Measurements from ENCODE around the gene LARGE1. TPM values are rescaled to one million over a fixed set of nuclear protein-coding genes. Genes with fewer than 3 reads are reported as not detected.

Gene LARGE1
- total RNA-seq, 1 donor from 2014 or later = 81.6 TPM

- no peak for DNase-seq (ENCODE audit: low spot score)
Measured at GRCh38 chr22:33431300-33431699, 489.0 kb downstream of the LARGE1 start.

- no peak for DNase-seq (ENCODE audit: low spot score)
Measured at GRCh38 chr22:33429281-33429680, 491.0 kb downstream of the LARGE1 start.

GRCh38 chr22:33427461-33427860 lies 492.8 kb downstream of the LARGE1 start:
- no peak for DNase-seq (ENCODE audit: low spot score)

- DNase-seq (ENCODE audit: low spot score) = no peak
Measured at GRCh38 chr22:33426451-33426850, 493.8 kb downstream of the LARGE1 start.

GRCh38 chr22:33421859-33422258 lies 498.4 kb downstream of the LARGE1 start:
- DNase-seq (ENCODE audit: low spot score) = no peak

- no peak for DNase-seq (ENCODE audit: low spot score)
Measured at GRCh38 chr22:33418484-33418883, 501.8 kb downstream of the LARGE1 start.

- no peak for DNase-seq (ENCODE audit: low spot score)
Measured at GRCh38 chr22:33415401-33415800, 504.9 kb downstream of the LARGE1 start.

- DNase-seq (ENCODE audit: low spot score) = no peak
Measured at GRCh38 chr22:33409079-33409478, 511.2 kb downstream of the LARGE1 start.

GRCh38 chr22:33405194-33405593 lies 515.1 kb downstream of the LARGE1 start:
- no peak for DNase-seq (ENCODE audit: low spot score)

GRCh38 chr22:33404723-33405122 lies 515.6 kb downstream of the LARGE1 start:
- DNase-seq (ENCODE audit: low spot score) = no peak

- DNase-seq (ENCODE audit: low spot score) = no peak
Measured at GRCh38 chr22:33402325-33402724, 518.0 kb downstream of the LARGE1 start.

- no peak for DNase-seq (ENCODE audit: low spot score)
Measured at GRCh38 chr22:33401291-33401690, 519.0 kb downstream of the LARGE1 start.

- no peak for DNase-seq (ENCODE audit: low spot score)
Measured at GRCh38 chr22:33400891-33401290, 519.4 kb downstream of the LARGE1 start.

- no peak for DNase-seq (ENCODE audit: low spot score)
Measured at GRCh38 chr22:33400061-33400840, 520.0 kb downstream of the LARGE1 start.

GRCh38 chr22:33397381-33397907 lies 522.8 kb downstream of the LARGE1 start:
- DNase-seq (ENCODE audit: low spot score) = no peak

- DNase-seq (ENCODE audit: low spot score) = no peak
Measured at GRCh38 chr22:33393432-33393831, 526.8 kb downstream of the LARGE1 start.

- no peak for DNase-seq (ENCODE audit: low spot score)
Measured at GRCh38 chr22:33391298-33391697, 529.0 kb downstream of the LARGE1 start.

GRCh38 chr22:33389936-33390335 lies 530.3 kb downstream of the LARGE1 start:
- no peak for DNase-seq (ENCODE audit: low spot score)

GRCh38 chr22:33386270-33386669 lies 534.0 kb downstream of the LARGE1 start:
- no peak for DNase-seq (ENCODE audit: low spot score)

GRCh38 chr22:33385611-33386010 lies 534.7 kb downstream of the LARGE1 start:
- DNase-seq (ENCODE audit: low spot score) = no peak

- no peak for DNase-seq (ENCODE audit: low spot score)
Measured at GRCh38 chr22:33382436-33382835, 537.8 kb downstream of the LARGE1 start.

- DNase-seq (ENCODE audit: low spot score) = no peak
Measured at GRCh38 chr22:33381531-33382406, 538.5 kb downstream of the LARGE1 start.

Measured in ureter (tissue), 1 donor.